ENCODE results near the gene ZNF792.

Gene ZNF792

GRCh38 chr19:34910770-34911169 lies 53.3 kb downstream of the ZNF792 start:
- Histone ChIP-seq H3K9me3 (ENCODE audit: low read length) (peaks cover 10% of the 10 kb centered on the region), H3K4me3 (ENCODE audit: low read length) (no peak overlapping the region), H2AFZ (ENCODE audit: low read depth, low read length) (no peak overlapping the region), H3K4me1 (ENCODE audit: insufficient read depth, low read length) (no peaks in the 10 kb centered on the region), H3K36me3 (ENCODE audit: insufficient read depth, low read length) (no peaks in the 10 kb centered on the region), H3K27me3 (ENCODE audit: insufficient read depth, low read length) (peaks cover 12% of the 10 kb centered on the region)

Data from neuron (in vitro differentiated cells).